Activated T-cell treated with anti-CD3 and anti-CD28 coated beads for 1 hour (primary cell): Measurements from ENCODE around the gene DCDC2B.
A peak's percentile ranks its signal among the peaks of the same experiment; 100 is the strongest.
"Not testable (repeated sequence)": the region's sequence is repeated elsewhere in the genome, so short reads cannot be mapped to it uniquely, and the experiment has no call there.

Experiments used
- DNase-seq: peaks from one replicate; pipeline ENCODE4 v3.0.0-alpha.2; 2020; ENCODE audit warnings: low read depth

Gene DCDC2B

GRCh38 chr1:32228771-32229170 lies 19.9 kb downstream of the DCDC2B start:
- DNase-seq, result no peak

- no peak for DNase-seq
These were observed 23.0 kb downstream of the DCDC2B start for GRCh38 chr1:32231843-32232432.

DNA sequence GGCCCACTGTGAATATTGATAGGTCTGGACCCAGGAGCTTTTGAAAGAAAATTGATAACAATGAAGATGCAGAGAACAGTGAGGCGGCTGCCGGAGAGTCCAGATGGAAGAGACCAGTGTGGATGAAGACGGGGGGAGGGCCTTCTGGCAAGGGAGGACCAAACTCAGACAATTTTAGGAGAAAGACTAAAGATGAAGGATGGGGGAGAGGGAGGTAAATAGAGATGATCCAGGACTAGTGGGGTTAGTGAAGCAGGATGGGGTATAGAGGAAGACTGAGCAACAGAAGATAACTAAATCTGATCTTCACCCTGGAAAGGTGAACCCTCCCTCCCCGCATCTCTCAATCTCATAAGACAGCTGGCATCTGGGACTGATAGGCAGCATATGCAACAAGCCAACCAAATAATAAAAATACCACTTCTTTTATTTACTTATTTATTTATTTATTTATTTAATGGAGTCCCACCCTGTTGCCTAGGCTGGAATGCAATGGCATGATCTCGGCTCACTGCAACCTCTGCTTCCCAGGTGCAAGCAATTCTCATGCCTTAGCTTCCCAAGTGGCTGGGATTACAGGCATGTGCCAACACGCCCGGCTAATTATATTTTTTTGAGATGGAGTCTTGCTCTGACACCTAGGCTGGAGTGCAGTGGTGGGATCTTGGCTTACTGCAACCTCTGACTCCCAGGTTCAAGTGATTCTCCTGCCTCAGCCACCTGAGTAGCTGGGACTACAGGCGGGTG lies 23.8 kb downstream of the DCDC2B start:
- no peak for DNase-seq

GRCh38 chr1:32234792-32235191 lies 25.9 kb downstream of the DCDC2B start:
- no peak for DNase-seq

GRCh38 chr1:32239337-32239736 lies 30.4 kb downstream of the DCDC2B start:
- DNase-seq, result no peak

GRCh38 chr1:32239790-32240139 lies 30.9 kb downstream of the DCDC2B start:
- DNase-seq, result no peak

DNA sequence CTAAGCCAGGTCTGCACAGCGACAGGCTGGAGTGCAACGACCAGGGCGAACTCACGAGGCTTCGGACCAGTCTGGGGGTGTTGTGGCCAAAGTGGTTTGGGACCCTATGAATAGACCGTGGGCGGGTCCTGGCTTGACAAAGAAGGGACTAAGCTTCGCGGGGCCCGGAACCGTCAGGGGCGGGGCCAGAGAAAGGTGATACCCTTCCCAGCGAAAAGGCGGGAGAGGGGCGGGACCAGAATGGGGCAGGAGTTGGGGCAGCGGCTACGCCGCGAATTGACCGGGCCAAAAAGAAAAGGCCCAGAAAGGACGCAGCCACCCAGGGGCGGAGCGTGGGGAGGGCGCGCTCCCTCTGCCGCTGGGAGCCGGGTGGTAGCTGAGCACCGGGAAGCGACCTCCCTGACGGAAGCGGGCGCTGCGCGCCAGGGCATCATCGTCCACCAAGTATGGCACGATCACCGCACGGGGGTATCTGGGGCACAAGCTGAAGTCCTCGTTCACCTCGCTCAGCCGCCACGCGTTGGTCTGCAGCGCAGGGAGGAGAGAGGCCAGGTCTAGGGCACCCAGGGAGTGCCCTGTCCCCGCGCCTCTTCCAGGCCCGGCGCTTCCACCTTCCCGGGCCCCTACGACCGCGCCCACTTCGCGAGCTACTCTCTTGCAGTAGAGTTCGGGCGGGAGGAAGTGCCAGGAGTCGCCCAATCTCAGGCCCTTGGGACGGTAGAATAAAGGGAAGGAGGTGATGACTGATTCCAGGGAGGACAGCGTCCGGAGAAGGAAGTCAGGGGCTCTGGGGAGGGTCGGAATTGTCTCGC lies 31.5 kb downstream of the DCDC2B start:
- peak; percentile 59 for DNase-seq

DNA sequence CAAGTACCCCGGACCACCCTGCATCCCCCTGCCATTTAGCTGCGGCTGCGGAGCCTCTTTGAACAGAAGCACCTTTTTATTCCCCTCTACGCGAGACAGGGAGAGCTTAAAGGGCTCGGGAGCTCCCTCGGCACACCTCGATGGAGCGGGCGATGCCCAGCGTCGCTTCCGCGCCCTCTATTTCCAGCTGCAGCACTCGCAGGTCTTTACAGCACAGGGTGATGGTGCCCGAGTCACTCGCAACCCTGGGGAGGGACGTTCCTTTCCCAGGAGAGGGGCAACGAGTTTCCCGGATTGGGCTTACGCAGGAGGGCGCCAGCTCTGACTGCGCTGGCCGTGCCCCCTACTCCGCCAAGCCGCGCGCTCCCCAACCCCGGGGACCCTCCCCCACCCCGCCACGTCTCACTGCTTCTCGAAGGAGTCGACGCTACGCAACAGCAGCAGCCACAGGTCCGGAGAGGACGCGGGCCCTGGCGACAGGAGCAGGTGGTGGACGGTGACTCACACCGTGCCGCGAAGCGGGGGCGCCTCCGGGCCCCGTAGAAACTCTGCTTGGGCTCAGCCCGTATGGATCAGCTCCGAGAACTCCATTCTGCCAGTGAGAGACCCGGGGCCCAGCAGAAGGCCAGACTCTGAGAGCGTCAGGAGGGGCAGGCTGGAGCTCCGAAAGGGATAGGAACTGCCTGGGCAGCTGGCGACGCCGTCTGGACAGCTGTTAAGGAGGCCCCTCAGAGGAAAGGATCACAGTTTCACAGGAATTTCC lies 32.3 kb downstream of the DCDC2B start:
- peak; percentile 34 for DNase-seq

DNA sequence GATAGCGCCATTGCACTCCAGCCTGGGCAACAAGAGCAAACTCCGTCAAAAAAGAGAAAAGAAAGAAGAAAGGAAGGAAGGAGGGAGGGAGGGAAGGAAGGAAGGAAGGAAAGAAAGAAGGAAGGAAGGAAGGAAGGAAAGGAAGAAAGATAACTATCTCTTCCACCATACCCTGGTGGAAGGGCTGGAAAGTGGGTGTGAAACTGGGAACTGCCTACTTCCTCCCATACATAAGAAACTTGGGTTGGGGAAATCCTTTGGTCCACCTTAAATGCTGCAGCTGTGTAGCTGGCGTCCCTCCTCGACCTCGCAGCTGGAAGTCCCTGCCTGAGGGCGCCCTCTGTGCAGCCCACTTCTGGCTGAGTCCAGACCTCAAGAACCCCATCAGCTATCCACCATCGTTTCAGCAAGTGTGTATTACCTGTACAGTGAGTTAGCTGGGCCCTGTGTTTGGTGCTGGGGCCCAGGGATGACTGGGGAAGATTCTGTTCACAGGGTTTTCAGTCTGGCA lies 33.5 kb downstream of the DCDC2B start:
- no peak for DNase-seq

DNA sequence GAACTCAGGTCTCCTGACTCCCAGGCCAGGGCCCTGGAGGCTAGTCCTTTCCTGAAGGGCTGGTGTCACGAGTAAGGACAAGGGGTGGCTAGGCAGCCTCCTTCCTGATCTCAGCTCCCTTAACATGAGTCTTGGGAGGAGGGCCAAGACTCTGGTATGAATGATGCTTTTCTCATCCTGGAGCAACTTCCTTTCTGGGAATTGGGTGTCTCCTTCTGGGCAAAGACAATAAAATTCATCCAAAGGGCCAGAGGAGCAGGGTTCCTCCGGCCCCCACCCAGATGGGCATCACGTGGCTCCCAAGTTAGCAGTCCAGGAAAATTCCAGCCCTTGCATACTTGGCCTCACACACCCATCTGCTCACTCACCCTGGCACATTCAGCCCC lies 38.0 kb downstream of the DCDC2B start, which contains the start of gene FAM167B:
FAM167B (plus strand) TSS at position 335 of the 386 bp plus-strand sequence. CDS start 200 bp downstream, outside the sequence.
- DNase-seq, result no peak

- no peak for DNase-seq
These were observed 38.6 kb downstream of the DCDC2B start for GRCh38 chr1:32247452-32247851.

- DNase-seq, result peak; percentile 61
These were observed 39.3 kb downstream of the DCDC2B start for GRCh38 chr1:32247983-32248889.

DNA sequence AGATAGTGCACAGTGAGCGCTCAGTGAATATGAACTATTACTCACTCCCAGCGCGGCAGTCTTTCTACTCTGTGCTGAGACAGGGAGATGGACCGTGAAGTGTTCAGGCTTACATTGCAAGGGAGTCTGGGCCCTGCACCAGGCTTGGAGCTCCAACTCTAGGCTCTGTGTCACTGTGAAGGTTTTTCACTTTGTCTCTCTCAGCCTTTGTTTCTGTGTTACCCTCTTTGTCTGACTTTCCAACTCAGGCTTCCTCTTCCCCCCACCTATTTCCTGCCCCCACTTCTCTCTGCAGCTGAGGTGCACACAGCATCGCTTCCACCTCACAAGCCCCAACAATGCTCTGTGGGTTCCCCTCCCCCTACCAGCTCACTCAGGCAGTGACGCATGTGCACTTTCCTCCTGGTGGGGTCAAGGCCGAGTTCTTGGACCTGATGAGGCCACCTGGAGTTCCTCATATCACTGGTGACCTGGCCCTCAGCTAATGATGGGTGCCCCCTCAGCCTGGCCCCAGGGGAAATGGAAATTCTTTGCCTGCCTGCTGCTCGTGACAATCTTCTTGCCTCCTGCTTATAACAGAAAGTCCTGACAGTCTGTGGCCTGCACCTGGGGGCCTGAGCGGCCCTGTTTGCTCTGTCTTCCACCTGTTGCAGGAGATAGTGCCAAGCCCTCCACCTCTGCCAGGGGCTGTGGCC lies 41.1 kb downstream of the DCDC2B start:
- DNase-seq, result peak; percentile 65

DNA sequence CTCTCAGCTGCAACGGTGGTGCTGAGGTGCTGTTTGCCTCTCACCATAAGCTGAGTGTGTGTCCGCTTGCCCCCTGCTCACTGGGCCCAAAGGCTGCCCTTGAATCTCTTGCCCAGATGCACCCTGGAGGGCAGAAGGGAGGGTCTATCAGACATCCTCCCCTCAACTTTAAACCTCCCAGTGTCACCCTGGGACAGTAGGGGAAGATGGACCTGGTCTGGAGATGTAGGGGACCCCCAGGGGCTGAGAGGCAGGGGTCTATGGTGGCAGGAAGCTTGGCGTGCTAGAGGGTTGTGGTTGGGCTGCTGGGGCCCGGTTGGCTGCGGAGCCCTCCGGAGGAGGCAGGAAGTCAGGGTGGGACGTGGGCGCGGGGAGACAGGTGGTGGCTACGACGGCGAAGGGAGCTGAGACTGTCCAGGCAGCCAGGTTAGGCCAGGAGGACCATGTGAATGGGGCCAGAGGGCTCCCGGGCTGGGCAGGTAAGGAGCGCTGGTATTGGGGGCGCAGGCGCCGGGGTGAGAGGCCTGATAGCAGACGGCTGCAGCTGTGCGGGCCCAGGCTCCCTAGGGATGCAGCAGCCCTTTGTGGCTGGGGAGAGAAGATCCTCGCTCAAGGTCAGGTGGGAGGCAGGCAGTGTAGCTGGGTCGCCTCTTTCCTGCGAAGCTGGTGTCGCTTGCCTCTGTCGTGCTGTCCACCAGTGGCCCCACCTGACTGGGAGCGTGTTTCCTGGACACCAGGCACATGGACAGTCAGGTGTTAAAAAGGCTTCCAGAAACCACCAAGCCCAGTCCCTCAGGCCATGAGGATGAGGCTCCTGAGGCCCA lies 42.2 kb downstream of the DCDC2B start, which contains the start of gene LCK:
LCK (plus strand) TSS at position 373 of the 824 bp plus-strand sequence. CDS start 23,065 bp downstream, outside the sequence.
- DNase-seq, result peak; percentile 48

DNA sequence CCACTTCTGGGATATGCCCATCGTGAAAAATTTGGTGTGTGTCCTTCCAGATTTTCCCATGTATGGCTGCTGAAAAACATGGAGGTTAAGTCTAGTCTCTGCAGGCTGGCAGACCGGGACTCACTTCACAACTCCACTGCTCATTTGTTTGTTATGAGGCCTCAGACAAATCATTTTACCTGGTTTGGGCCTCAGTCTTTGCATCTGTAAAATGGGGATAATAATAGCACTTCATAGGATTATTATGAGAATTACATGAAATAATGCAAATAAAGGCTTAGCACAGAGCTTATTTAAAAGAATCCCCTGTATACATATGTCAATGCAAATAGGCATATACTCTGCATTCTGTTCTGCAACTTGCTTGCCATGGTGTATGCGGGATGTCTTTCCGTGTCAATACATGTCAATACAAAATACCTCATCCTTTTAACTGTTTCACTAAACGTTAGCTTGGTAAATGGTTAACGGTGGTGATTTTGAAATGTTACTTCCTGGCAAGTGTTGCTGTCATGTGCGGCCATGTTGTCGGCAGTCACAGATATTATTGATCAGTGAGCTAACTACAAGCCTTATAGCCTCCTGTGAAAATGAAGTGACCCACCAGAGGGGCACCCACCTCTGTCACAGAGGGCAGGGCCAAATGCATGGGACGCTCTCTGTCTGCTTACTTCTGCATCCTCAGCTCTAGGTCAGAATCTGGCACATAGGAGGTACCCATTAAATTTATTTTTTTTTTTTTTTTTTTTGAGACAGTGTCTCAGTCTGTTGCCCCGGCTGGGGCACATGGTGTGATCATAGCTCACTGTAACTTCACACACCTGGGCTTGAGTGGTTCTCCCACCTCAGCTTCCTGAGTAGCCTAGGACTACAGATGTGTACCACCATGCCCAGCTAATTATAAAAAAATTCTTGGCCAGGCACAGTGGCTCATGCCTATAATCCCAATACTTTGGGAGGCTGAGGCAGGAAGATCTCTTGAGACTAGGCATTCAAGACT lies 46.5 kb downstream of the DCDC2B start:
- no peak for DNase-seq

- no peak for DNase-seq
These were observed 47.8 kb downstream of the DCDC2B start for GRCh38 chr1:32256473-32257226.

DNA sequence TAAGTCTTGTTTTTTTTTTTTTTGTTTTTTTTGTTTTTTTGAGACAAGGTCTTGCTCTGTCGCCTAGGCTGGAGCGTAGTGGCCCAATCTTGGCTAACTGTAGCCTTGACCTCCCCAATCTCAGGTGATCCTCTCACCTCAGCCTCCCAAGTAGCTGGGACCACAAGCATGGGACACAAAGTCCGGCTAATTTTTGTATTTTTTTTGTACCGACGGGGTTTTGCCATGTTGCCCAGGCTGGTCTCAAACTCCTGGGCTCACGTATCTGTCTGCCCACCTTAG lies 48.3 kb downstream of the DCDC2B start:
- no peak for DNase-seq

DNA sequence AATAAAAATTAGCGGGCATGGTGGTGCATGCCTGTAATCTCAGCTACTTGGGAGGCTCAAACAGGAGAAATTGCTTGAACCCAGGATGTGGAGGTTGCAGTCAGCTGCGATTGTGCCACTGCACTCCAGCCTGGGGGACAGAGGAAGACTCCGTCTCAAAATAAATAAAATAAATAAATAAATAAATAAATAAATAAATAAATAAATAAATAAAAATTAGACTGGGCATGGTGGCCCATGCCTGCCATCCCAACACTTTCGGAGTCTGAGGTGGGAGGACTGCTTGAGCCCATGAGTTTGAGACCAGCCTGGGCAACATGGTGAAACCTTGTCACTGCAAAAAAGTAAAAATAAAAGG lies 54.3 kb downstream of the DCDC2B start:
- not testable (repeated sequence) for DNase-seq
